Measurements from ENCODE around the gene ZFHX2.

DNA sequence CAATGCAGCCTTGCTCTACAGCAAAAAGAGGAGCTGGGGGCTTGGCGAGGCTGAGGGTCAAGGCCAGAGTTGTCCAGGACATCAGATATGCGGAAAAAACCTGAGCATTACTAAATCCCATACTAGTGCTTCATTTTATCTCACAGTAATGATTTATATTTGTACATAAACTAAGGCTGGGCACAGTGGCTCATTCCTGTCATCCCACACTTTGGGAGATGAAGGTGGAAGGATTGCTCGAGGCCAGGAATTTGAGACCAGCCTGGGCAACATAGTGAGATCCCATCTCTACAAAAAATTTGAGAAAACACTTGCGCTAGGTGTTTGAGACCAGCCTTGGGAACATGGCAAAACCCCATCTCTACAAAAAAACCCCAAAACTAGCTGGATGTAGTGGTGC is 38.6 kb upstream of the ZFHX2 start:
- TF ChIP-seq, protein P1, sequence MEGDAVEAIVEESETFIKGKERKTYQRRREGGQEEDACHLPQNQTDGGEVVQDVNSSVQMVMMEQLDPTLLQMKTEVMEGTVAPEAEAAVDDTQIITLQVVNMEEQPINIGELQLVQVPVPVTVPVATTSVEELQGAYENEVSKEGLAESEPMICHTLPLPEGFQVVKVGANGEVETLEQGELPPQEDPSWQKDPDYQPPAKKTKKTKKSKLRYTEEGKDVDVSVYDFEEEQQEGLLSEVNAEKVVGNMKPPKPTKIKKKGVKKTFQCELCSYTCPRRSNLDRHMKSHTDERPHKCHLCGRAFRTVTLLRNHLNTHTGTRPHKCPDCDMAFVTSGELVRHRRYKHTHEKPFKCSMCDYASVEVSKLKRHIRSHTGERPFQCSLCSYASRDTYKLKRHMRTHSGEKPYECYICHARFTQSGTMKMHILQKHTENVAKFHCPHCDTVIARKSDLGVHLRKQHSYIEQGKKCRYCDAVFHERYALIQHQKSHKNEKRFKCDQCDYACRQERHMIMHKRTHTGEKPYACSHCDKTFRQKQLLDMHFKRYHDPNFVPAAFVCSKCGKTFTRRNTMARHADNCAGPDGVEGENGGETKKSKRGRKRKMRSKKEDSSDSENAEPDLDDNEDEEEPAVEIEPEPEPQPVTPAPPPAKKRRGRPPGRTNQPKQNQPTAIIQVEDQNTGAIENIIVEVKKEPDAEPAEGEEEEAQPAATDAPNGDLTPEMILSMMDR (IDR thresholded peaks at IDR 0.05), result no peak
- TF ChIP-seq POLR2A (IDR thresholded peaks at IDR 0.05), result no peak
